ENCODE results near the gene LYRM4.

LYRM4 gene

DNA sequence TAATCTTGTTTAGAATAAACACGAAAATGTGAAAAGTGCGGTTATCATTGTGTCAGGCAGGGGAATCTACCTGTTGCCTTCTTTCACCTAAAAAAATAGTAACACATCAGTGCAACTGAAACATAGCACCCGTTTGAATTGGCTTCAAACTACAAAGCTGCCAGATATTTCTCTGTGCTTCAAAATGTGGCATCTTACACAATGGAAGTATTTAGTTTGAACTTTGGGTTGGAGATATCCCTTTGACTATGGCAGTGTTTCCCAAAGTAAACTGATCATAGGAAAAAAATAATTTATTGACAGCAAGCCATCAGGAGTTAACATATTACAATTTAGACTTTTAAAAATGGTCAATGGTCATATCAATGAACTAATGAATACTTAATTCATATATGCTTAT, 172.0 kb downstream of the LYRM4 start:
- Histone ChIP-seq H3K27me3 (replicated peaks; ENCODE audit: control insufficient read depth, insufficient read depth, low read length) (no peaks in the 10 kb centered on the region), H3K9me3 (ENCODE audit: control insufficient read depth, low read length) (no peaks in the 10 kb centered on the region)

DNA sequence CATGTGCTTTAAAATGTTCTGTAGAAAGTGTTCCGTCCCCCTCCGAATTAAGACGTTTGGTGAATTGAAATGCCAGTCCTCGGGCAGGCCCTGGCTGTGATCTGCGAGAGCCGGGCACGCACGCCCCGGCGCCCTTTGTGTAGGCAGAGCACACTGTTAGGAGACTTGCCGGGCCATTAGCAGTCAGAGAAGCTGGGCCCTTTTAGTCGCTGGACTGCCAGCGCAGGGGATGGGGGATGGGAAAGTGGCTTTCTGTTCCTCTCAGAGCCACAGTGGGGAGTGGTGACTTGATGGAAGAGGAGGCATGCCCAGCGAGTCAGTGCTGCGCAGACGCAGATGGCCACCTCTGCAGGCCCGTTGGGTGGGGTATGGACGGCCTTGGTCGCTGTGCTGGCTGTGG, 173.4 kb downstream of the LYRM4 start:
- Histone ChIP-seq H3K9me3 (ENCODE audit: control insufficient read depth, low read length) (no peaks in the 10 kb centered on the region), H3K4me3 (ENCODE audit: low read length) (no peak overlapping the region), H3K36me3 (ENCODE audit: control insufficient read depth, insufficient read depth, low read length, severe bottlenecking) (no peaks in the 10 kb centered on the region), H3K9ac (ENCODE audit: low read length) (no peak overlapping the region), H3K27me3 (replicated peaks; ENCODE audit: control insufficient read depth, insufficient read depth, low read length) (no peaks in the 10 kb centered on the region), H3K4me1 (ENCODE audit: control insufficient read depth, insufficient read depth, low read length) (peaks cover 17% of the 10 kb centered on the region)
- DNase-seq (ENCODE audit: low read depth) = no peak

More for the DNA sequence above, 172.0 kb downstream of the LYRM4 start:
- Histone ChIP-seq H3K36me3 (ENCODE audit: control insufficient read depth, insufficient read depth, low read length, severe bottlenecking) (no peaks in the 10 kb centered on the region), H3K4me3 (ENCODE audit: low read length) (no peak overlapping the region), H3K4me1 (ENCODE audit: control insufficient read depth, insufficient read depth, low read length) (peaks cover 12% of the 10 kb centered on the region), H3K9ac (ENCODE audit: low read length) (no peak overlapping the region)
- DNase-seq (ENCODE audit: low read depth) = no peak

DNA sequence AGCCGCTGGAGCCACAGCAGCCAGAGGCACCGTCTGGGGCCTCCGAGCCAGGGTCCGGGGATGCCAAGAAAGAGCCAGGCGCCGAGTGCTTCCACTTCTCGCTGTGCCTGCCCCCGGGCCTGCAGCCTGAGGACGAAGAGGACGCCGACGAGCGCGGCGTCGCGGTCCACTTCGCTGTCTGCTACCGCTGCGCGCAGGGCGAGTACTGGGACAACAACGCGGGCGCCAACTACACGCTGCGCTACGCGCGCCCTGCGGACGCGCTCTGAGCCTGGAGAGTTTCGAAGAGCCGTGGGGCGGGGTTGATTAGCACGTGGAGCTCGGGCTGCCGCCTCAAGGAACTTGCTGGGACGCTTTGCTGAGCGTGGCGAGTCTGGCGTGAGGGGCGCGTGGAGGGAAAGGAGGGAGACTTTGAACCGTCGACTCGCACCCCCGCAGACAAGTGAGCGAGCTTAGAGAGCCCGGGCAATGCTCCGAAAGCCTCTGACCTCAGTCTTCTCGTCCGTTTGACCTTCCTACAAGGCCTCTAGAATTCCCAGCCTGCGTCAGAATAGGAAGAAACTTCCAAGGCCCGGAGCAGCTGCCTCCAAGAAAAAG, 174.4 kb downstream of the LYRM4 start:
- DNase-seq (ENCODE audit: low read depth) = no peak
- Histone ChIP-seq H3K4me3 (ENCODE audit: low read length) (peak overlapping the region; percentile 84), H3K4me1 (ENCODE audit: control insufficient read depth, insufficient read depth, low read length) (peaks cover 26% of the 10 kb centered on the region), H3K9me3 (ENCODE audit: control insufficient read depth, low read length) (no peaks in the 10 kb centered on the region), H3K27me3 (replicated peaks; ENCODE audit: control insufficient read depth, insufficient read depth, low read length) (no peaks in the 10 kb centered on the region), H3K9ac (ENCODE audit: low read length) (peak overlapping the region; percentile 84), H3K36me3 (ENCODE audit: control insufficient read depth, insufficient read depth, low read length, severe bottlenecking) (no peaks in the 10 kb centered on the region)

DNA sequence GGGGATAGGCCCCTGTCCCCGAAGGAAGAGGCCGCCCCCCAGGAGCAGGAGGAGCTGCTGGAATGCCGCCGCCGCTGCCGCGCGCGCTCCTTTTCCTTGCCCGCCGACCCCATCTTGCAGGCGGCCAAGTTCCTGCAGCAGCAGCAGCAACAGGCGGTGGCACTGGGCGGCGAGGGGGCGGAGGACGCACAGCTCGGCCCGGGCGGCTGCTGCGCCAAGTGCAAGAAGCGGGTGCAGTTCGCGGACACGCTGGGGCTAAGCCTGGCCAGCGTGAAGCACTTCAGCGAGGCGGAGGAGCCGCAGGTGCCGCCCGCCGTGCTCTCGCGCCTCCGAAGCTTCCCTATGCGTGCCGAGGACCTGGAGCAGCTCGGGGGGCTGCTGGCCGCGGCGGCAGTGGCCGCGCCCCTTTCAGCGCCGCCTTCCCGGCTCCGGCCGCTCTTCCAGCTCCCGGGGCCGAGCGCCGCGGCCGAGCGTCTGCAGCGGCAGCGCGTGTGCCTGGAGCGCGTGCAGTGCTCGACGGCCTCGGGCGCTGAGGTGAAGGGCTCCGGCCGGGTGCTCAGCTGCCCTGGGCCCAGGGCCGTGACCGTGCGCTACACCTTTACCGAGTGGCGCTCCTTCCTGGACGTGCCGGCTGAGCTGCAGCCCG, 175.0 kb downstream of the LYRM4 start:
- peak overlapping the region; percentile 84 for H3K4me3 ChIP-seq (ENCODE audit: low read length)
- DNase-seq (ENCODE audit: low read depth) = peak; percentile 65
- H3K9me3 ChIP-seq (ENCODE audit: control insufficient read depth, low read length) = no peaks in the 10 kb centered on the region
- no peaks in the 10 kb centered on the region for H3K36me3 ChIP-seq (ENCODE audit: control insufficient read depth, insufficient read depth, low read length, severe bottlenecking)
- H3K27me3 ChIP-seq (replicated peaks; ENCODE audit: control insufficient read depth, insufficient read depth, low read length) = no peaks in the 10 kb centered on the region
- H3K4me1 ChIP-seq (ENCODE audit: control insufficient read depth, insufficient read depth, low read length) = peaks cover 26% of the 10 kb centered on the region
- peak overlapping the region; percentile 84 for H3K9ac ChIP-seq (ENCODE audit: low read length)

DNA sequence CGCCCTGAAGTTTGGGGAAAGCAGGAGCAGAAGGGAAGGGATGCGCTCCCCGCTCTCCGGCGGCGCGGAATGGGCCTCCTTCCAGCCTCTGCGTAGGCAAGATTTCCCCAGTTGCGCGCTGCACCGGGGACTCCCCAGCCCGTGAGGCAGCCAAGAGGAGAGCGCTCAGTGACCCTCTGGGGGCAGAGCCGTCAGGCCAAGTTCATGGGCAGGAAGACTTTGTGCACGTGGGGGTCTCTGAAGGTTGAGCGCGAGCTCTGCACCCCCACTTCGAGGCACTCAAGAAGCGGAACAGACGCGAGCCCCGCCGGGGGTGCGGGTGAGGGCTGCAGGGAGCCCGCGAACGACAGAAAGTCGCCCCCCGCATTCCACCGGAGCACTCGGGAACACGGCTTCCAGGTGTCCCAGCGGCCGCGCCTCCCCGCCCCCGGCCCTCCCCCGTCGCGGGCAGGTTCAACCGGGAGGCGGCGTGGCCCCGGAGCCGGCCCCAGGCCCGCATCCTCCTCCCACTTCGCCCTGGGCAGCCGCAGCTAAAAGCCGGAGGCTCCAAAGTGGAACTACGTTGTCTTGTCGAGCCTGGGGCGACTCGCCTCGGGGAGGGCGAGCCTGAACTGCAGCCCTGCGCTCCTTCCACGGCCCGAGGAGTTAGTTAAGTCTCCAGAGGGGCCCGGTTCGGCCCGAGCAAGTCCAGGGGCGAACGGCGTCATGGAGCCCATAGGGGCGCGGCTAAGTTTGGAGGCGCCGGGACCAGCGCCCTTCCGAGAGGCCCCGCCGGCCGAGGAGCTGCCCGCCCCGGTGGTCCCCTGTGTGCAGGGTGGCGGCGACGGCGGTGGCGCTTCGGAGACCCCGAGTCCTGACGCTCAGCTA, 175.7 kb downstream of the LYRM4 start, which contains the start of gene PPP1R3G:
TSS of gene PPP1R3G (plus strand) at position 561 of the 867 bp plus-strand sequence. CDS start at position 706, 145 bp downstream.
- Histone ChIP-seq H3K27me3 (replicated peaks; ENCODE audit: control insufficient read depth, insufficient read depth, low read length) (no peaks in the 10 kb centered on the region), H3K4me1 (ENCODE audit: control insufficient read depth, insufficient read depth, low read length) (peaks cover 26% of the 10 kb centered on the region), H3K36me3 (ENCODE audit: control insufficient read depth, insufficient read depth, low read length, severe bottlenecking) (no peaks in the 10 kb centered on the region), H3K9ac (ENCODE audit: low read length) (peak within 1 kb of the TSS; percentile 84), H3K4me3 (ENCODE audit: low read length) (peak within 1 kb of the TSS; percentile 84), H3K9me3 (ENCODE audit: control insufficient read depth, low read length) (no peaks in the 10 kb centered on the region)
- DNase-seq (ENCODE audit: low read depth) = peak; percentile 81

DNA sequence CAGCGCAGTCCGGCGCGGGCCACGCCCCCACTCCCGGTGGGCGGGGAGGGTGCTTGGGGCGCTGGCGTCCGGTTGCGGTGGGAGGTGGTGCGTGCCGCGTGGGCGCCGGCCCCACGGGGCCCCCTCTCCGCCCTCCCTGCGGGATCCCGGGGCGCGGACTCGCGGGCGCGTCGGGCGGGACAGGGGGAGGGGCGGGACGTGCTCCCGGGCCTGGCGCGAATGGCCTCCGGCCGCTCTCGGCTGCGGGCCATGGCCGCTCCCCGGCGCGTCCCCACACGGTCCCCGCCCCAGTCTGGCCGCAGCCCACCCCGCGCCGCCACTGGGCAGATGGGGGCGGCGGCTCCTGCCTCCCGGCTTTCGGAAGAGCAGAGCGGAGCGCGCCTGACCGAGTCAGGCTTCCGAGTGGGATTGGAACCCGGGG, 176.4 kb downstream of the LYRM4 start:
- peaks cover 26% of the 10 kb centered on the region for H3K4me1 ChIP-seq (ENCODE audit: control insufficient read depth, insufficient read depth, low read length)
- H3K9me3 ChIP-seq (ENCODE audit: control insufficient read depth, low read length) = no peaks in the 10 kb centered on the region
- peak overlapping the region; percentile 84 for H3K9ac ChIP-seq (ENCODE audit: low read length)
- H3K27me3 ChIP-seq (replicated peaks; ENCODE audit: control insufficient read depth, insufficient read depth, low read length) = no peaks in the 10 kb centered on the region
- peak overlapping the region; percentile 84 for H3K4me3 ChIP-seq (ENCODE audit: low read length)
- no peaks in the 10 kb centered on the region for H3K36me3 ChIP-seq (ENCODE audit: control insufficient read depth, insufficient read depth, low read length, severe bottlenecking)
- no peak for DNase-seq (ENCODE audit: low read depth)

DNA sequence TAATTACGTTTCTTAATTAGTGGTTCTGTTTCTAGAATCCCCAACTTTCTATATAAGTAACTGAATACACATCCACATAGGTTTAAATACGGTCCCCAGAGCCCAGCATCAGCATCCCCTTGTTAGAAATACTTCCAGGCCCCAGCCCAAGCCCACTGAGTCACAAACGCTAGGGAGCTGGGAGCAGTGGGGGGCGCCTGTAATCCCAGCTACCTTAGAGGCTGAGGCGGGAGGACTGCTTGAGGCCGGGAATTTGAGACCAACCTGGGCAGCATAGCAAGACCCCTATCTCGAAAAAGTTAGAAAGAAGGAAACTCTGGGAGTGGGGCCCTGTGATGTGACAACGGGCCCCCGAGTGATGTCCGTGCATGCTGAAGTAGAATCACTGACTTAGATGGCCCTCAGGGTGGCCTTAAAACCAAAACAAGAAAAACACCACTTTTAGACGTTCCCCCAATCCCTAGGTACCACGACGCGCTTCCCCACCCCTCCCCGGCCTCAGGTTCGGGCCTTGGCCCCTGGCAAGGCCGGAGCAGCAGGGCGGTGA, 176.9 kb downstream of the LYRM4 start:
- Histone ChIP-seq H3K9ac (ENCODE audit: low read length) (peak overlapping the region; percentile 84), H3K4me3 (ENCODE audit: low read length) (peak overlapping the region; percentile 84), H3K27me3 (replicated peaks; ENCODE audit: control insufficient read depth, insufficient read depth, low read length) (no peaks in the 10 kb centered on the region), H3K36me3 (ENCODE audit: control insufficient read depth, insufficient read depth, low read length, severe bottlenecking) (no peaks in the 10 kb centered on the region), H3K4me1 (ENCODE audit: control insufficient read depth, insufficient read depth, low read length) (peaks cover 26% of the 10 kb centered on the region), H3K9me3 (ENCODE audit: control insufficient read depth, low read length) (no peaks in the 10 kb centered on the region)
- DNase-seq (ENCODE audit: low read depth) = no peak

DNA sequence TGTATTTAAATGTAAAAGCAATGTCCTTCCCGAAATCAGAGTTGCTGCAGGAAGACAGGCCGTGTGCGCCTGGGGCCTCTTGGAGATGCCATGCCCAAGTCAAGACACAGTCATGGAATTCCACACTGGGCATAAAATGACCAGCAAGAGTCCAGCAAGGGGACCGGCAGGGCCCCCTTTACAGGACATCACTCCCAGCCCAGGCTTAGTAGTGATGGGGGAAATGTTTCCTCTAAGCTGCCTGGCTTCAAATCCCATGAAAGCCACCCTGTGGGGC, 177.5 kb downstream of the LYRM4 start:
- peaks cover 26% of the 10 kb centered on the region for H3K4me1 ChIP-seq (ENCODE audit: control insufficient read depth, insufficient read depth, low read length)
- H3K36me3 ChIP-seq (ENCODE audit: control insufficient read depth, insufficient read depth, low read length, severe bottlenecking) = no peaks in the 10 kb centered on the region
- no peak overlapping the region for H3K9ac ChIP-seq (ENCODE audit: low read length)
- no peak overlapping the region for H3K4me3 ChIP-seq (ENCODE audit: low read length)
- H3K27me3 ChIP-seq (replicated peaks; ENCODE audit: control insufficient read depth, insufficient read depth, low read length) = no peaks in the 10 kb centered on the region
- DNase-seq (ENCODE audit: low read depth) = no peak
- no peaks in the 10 kb centered on the region for H3K9me3 ChIP-seq (ENCODE audit: control insufficient read depth, low read length)

DNA sequence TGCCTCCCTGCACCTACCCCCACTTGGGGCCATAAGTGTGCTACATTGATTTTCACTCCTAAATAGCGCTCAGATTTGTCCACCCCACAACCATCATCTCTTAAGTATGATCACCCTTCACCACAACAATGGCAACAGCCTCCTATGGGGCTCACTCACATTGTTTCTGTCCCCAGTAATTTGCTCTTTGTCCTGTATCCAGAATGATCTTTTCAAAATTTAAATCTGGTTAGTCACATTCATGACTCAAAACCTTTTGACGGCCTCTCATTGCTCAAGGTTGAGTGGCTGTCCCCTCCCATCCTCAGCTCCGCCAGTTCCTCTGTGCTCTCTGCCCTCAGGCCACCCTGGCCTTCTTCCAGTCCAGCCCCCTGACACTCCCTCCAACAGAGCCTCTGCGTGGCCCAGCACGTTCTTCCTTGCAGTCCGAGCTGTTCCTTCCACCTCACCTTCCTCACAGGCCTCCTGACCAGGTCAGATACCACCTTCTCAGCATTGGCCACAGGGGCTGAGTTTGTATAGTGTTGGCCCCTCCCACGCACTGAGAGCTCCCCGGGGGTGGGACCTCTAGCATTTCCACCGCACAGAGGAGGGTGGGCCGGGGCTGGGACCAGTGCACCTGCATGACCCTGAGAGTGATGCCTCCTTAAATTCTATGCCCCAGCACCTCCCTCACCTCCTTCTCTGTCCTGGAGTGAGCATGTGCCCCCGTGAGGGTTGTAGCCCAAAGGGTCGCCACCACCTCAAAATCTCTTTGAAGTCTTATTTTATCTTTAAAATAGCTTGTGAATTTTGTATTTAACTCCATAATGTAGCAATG, 178.1 kb downstream of the LYRM4 start:
- peaks cover 26% of the 10 kb centered on the region for H3K4me1 ChIP-seq (ENCODE audit: control insufficient read depth, insufficient read depth, low read length)
- no peaks in the 10 kb centered on the region for H3K36me3 ChIP-seq (ENCODE audit: control insufficient read depth, insufficient read depth, low read length, severe bottlenecking)
- H3K9me3 ChIP-seq (ENCODE audit: control insufficient read depth, low read length) = no peaks in the 10 kb centered on the region
- peak overlapping the region; percentile 15 for H3K9ac ChIP-seq (ENCODE audit: low read length)
- H3K27me3 ChIP-seq (replicated peaks; ENCODE audit: control insufficient read depth, insufficient read depth, low read length) = no peaks in the 10 kb centered on the region
- peak; percentile 89 for DNase-seq (ENCODE audit: low read depth)
- peak overlapping the region; percentile 54 for H3K4me3 ChIP-seq (ENCODE audit: low read length)

DNA sequence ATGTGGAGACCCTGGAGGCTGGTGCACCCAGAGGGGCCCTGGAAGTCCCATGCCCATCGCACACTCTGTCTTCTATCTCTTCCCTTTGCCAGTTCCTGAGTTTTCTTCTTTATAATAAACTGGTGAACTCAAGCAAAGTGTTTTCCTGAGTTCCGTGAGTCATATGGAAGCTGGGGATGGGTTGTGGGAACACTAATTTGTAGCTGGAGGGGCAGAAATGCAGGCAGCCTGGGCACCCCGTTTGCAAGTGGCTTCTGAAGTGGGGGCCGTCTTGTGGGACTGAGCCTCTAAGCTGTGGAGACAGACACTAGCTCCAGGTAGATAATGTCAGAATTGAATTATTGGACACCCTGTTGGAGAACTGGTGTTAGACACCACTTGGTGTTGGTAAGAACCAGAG, 178.8 kb downstream of the LYRM4 start:
- Histone ChIP-seq H3K9me3 (ENCODE audit: control insufficient read depth, low read length) (no peaks in the 10 kb centered on the region), H3K27me3 (replicated peaks; ENCODE audit: control insufficient read depth, insufficient read depth, low read length) (no peaks in the 10 kb centered on the region)
- DNase-seq (ENCODE audit: low read depth) = no peak

More for the DNA sequence above, 178.8 kb downstream of the LYRM4 start:
- Histone ChIP-seq H3K36me3 (ENCODE audit: control insufficient read depth, insufficient read depth, low read length, severe bottlenecking) (no peaks in the 10 kb centered on the region), H3K4me3 (ENCODE audit: low read length) (peak overlapping the region; percentile 54), H3K9ac (ENCODE audit: low read length) (peak overlapping the region; percentile 15), H3K4me1 (ENCODE audit: control insufficient read depth, insufficient read depth, low read length) (peaks cover 26% of the 10 kb centered on the region)
